GM10266 (cell line): ENCODE measurements around the gene ZFYVE27.
A peak's percentile ranks its signal among the peaks of the same experiment; 100 is the strongest.

Experiments used
- DNase-seq: peaks from one replicate; pipeline ENCODE4 v3.0.0; 2012; ENCODE audit errors: extremely low spot score
- CTCF ChIP-seq: IDR thresholded peaks from 2 replicates; pipeline ENCODE4 v1.5.1; 2012; ENCODE audit warnings: mild to moderate bottlenecking, low read depth; ENCODE audit not compliant: control insufficient read depth, insufficient read depth; ENCODE audit errors: missing control alignments

Gene ZFYVE27

GRCh38 chr10:97703398-97704067 lies 33.4 kb upstream of the ZFYVE27 start:
- DNase-seq: no peak
- no peak for TF ChIP-seq CTCF

- no peak for DNase-seq
- no peak for TF ChIP-seq CTCF
Observed at GRCh38 chr10:97704341-97704740, 32.6 kb upstream of the ZFYVE27 start.

- no peak for TF ChIP-seq CTCF
- no peak for DNase-seq
Observed at GRCh38 chr10:97705006-97705670, 31.8 kb upstream of the ZFYVE27 start.

GRCh38 chr10:97707134-97707861 lies 29.6 kb upstream of the ZFYVE27 start:
- DNase-seq: no peak
- no peak for TF ChIP-seq CTCF

- no peak for TF ChIP-seq CTCF
- no peak for DNase-seq
Observed at GRCh38 chr10:97708167-97708566, 28.8 kb upstream of the ZFYVE27 start.

- TF ChIP-seq CTCF: peak; percentile 60
- no peak for DNase-seq
Observed at GRCh38 chr10:97708976-97709946, 27.7 kb upstream of the ZFYVE27 start.
